ENCODE data around the gene ZNF76.

DNA sequence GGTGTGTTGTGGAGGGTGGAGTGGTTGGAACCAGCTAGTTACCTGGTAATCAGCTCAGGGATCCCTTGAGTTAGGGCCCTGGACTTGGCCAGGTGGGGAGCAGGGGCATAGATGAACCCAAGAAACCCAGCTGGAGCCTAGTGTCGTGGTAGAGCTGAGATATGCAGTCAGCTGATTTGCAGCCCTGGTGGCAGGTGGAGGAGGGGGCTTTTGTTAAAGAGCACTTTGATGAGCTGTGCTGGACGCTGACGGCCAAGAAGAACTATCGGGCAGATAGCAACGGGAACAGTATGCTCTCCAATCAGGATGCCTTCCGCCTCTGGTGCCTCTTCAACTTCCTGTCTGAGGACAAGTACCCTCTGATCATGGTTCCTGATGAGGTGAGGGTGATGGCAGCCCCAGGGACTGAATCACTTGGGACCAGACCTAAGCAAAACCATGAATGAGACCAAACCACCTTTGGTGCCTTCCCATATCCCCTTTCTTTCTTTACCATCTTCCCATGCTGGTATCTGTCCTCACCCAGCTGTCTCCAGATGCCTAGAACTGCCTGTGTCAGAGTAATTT is 50.8 kb downstream of the ZNF76 start:
- TF ChIP-seq, protein P1, sequence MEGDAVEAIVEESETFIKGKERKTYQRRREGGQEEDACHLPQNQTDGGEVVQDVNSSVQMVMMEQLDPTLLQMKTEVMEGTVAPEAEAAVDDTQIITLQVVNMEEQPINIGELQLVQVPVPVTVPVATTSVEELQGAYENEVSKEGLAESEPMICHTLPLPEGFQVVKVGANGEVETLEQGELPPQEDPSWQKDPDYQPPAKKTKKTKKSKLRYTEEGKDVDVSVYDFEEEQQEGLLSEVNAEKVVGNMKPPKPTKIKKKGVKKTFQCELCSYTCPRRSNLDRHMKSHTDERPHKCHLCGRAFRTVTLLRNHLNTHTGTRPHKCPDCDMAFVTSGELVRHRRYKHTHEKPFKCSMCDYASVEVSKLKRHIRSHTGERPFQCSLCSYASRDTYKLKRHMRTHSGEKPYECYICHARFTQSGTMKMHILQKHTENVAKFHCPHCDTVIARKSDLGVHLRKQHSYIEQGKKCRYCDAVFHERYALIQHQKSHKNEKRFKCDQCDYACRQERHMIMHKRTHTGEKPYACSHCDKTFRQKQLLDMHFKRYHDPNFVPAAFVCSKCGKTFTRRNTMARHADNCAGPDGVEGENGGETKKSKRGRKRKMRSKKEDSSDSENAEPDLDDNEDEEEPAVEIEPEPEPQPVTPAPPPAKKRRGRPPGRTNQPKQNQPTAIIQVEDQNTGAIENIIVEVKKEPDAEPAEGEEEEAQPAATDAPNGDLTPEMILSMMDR (IDR thresholded peaks at IDR 0.05; ENCODE audit: low read depth, low read length): no peak
- no peak for TF ChIP-seq EZH2phosphoT487 (IDR thresholded peaks at IDR 0.05; ENCODE audit: low read depth)

Data from OCI-LY3 (cell line).